Sciatic nerve (tissue), 2 donors: ENCODE data around the gene EPHX1. TPM values are rescaled to one million over a fixed set of nuclear protein-coding genes. Genes with fewer than 3 reads are reported as not detected.

ENCODE experiments used
- ATAC-seq: fragments of 200-7000 bp; cut with Tn5 transposase; one replicate; pipeline ENCODE4 v1.9.1; 2020; ENCODE audit warnings: mild to moderate bottlenecking, moderate library complexity
- DNase-seq: peaks from one replicate; pipeline ENCODE4 v3.0.0-alpha.2; 2020; ENCODE audit warnings: low spot score
- intact Hi-C: fragments of 100-400 bp; cut with DNase I; formaldehyde crosslinking; loops from one replicate; pipeline ENCODE4 v1.14.2; 2022
- total RNA-seq: library from RNA; stranded (reverse); fragmentation: NEBNext Ultra II Directional; extraction: Animal tissue kit (Norgen Biotek cat#: 25700); gene quantifications from one replicate; pipeline ENCODE4 v1.2.1, GENCODE V29; 2021
- donor health status: DM: no; HTN: no; CAD: no.
- donor health status: DM: no; HTN: no; CAD: no.

The EPHX1 gene
- total RNA-seq, 1 donor from 2014 or later: 232 TPM

DNA sequence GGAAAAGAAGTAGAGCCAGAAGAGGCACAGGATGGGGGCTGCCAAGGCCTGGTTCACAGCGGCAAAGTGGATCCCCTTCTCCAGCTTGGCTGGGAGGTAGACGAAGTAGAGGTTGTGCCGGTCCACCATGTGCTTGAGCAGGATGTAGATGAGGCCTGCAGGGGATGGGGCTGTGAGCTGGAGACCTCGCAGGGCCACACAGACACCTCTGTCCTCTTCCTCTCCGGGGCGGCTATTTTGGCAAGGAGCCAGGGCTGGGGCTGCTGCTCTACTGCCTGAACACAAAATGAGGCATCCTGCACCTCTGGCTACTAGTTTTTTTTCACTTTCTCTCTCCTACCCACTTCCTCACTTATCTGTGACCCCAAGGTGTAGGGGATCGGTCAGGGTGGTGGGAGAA lies 40.0 kb downstream of the EPHX1 start:
- intact Hi-C loops: no loop called here
- peak; percentile 79 for DNase-seq
- no peak for ATAC-seq

DNA sequence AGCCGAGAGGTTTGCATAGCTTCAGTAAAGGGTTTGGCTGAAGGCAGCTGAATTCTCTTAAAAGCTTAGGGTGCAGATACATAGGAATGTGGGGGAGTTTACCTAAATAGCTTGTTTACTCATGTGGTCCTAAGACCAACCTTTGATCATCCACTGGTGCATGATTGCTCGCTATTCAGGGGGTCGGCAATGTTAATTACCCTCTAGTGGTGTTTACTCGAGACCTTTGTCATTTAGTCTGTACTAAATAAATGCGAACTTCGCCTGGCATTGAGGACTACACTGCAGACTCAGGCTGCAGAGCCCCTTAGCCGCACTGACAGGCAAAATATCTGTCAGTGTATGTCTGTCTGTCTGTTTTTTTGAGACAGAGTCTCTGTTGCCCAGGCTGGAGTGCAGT lies 40.4 kb downstream of the EPHX1 start:
- no peak for ATAC-seq
- intact Hi-C loops: no loop called here
- DNase-seq: no peak

DNA sequence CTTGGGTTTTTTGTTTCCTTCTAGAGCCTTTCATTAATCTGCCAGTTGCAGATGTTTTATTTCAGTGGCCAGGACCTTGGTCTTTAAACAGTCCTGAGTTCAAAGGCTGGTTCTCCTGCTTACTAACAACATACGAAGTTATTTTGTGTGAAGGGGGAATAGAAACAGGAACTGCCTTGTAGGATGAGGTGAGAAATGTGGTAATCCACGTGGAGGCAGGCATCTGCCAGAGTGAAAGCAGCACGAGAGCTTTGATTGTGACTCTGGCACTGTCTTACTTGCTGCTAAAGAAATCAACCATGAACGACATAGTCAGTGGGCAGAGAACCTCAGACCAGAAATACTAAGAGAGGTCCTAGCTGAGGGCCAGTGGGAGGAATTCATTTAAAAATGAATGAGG lies 41.9 kb downstream of the EPHX1 start:
- DNase-seq (no peak), ATAC-seq (no peak)
- intact Hi-C loops: no loop called here

DNA sequence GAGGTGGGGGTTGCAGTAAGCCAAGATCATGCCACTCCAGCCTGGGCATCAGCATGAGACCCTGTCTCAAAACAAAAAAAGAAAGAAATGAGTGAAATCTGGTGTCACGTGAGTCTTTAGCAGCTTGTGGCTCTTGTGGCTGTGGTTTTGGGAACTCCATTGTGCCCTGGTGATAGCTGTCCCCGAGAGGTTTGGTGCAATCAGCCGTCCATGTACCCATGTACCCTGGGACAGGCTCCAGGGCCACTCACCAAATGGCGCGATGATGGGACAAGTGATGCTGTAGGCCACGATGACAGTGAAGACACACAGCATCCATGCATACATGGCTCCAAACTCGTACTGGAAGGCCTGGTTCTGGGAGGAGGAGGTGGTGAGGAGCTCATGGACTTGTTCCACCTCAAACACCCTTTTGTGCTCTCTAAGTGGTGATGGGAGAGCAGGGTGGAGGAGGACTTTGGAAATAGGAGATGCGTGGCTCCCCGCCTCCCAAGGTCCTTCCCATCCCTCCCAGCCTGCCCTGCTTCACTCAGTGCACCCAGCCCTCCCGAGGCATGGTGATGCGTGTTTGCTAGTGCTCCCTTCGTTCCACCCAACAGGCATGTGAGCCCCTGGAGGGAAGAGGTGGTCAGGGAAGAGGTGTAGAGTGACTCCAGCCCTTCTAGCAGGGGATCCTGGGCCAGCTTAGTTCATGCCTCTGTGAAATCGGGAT lies 42.6 kb downstream of the EPHX1 start:
- intact Hi-C loops: no loop called here
- no peak for ATAC-seq
- no peak for DNase-seq

DNA sequence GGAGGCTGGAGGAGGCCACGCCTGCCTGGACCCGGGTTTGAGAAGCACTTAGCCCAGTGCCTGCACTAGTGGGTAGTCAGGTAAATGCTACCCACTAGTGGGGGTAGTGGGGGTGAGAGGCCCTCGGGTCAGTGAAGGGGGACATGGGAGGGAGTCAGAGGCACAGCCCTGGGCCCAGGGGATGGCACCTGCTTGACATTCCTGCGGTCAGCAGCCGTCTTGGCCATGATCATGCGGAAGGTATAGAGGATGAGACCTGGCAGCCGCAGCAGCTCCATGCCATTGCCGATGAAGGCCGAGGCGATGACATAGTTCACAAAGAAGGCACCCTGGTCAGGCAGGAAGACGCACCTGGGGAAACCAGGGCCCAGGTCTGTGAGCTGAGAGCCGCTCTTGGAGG lies 43.5 kb downstream of the EPHX1 start:
- ATAC-seq (no peak), DNase-seq (no peak)
- intact Hi-C loops: no loop called here

DNA sequence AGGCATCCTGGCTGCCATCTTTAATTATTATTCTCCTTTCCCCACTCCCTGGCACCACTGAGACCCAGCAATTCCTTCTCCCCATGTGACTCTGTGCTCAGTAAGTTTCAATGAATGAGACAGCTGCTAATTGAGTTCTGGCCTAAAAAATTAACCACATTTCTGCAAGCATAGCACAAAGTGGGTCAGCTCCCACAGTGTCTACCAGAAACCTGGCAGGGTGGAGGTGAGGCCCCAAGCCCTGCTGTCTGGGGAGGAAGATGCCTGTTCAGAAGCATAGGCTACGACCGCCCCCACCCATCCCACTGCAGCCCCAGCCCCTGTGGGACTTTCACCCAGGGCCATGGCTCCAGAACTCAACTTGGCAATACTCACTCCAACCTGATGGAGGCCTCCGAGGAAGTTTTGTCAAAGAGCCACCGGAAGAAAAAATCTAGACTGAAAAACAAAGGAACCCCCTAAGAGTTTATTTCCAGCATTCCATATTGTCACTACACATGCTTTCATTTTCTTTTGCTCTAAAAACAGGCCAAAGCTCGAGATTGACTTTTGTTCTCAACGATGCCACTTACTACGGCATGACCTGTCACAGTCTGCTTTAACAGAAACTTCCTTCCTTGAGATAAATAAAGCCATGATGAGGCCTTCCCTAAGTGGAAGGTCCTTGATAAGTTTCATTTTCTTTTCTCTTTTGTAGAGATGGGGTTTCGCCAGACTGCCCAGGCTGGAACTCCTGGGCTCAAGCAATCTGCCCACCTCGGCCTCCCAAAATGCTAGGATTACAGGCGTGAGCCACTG lies 45.8 kb downstream of the EPHX1 start:
- DNase-seq: no peak
- no peak for ATAC-seq
- intact Hi-C loops: no loop called here

DNA sequence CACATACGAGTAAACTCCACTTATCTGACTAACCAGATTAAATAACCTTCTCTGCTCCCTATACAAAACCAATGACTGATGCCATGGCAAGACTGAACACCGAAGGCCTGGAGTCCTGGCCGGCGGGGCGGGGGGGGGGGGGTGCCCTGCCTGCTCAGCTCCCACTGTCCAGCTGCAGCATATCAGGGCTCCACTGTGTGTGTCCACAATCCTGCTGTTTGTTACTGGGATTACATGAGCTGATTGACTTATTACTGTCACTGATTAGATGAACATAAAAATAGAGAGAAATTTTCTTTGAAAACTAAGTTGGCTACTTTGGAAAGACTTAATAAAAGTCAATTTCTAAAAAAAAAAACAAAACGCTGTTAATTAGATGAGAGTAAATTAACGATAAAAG lies 47.3 kb downstream of the EPHX1 start:
- intact Hi-C loops: no loop called here
- no peak for DNase-seq
- ATAC-seq: no peak

DNA sequence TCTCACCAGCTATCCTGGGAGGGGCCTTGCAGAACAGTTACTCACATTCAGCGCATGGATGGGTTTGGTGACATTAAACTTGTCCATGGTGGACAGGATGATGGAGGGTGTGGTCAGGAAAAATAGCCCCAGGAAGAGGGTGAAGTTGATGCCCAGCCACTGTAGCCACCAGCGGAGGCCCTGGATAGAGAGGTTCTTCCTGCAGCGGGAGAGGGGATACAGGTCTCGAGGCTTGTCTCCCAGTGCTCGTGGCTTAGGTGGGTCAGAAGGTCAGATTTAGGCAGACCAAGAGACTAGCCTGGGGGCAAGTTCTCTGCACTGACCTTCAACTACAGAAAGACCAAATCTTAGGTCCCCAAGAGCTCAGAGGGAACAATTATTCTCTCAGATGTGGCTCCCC lies 49.2 kb downstream of the EPHX1 start:
- DNase-seq (no peak), ATAC-seq (no peak)
- intact Hi-C loops: no loop called here

DNA sequence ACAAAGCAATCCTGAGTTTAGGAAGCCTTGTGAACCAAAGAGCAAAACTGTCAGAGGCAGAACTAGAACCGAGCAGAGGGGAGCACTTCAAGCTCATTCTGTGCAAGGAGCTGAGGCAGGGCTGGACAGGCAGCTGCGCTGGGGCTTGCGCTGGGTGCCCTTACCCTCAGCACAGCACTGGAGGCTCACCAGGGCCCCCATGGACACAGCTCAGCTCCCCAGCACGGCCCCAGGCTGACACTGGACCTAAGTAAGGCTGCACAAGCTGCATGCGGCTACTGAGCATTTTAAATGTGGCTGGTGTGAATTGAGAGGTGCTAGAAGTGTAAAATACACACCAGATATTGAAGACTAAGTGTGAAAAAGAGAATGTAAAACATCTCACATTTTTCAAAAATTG lies 50.2 kb downstream of the EPHX1 start:
- intact Hi-C loops: no loop called here
- no peak for ATAC-seq
- DNase-seq: no peak

DNA sequence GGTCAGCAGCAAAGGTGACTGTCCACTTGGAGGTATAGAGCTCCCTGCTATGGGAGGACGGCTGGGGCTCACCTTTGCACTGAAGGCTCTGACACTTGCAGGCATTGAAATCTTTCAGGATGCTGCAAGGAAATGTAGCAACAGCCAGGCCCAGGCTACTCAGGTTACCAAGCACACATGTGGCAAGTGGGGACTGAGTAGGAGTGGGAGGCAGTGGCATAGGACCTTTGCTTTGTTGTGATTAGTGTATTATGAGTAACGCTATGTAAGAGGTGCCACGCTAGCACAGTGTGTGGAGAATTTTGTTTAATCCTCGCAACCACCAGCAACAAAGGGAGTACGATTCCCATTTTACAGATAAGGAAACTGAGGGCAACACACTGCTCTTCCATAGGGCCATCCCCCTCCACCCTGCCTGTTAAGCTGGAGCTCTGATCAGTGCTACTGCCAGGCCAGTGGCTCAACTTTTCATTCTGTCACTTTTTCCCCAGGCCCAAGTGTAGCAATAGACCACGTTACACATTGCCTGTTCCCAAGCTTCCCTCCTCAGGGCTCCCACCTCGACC lies 51.0 kb downstream of the EPHX1 start:
- no peak for ATAC-seq
- no peak for DNase-seq
- intact Hi-C loops: no loop called here

DNA sequence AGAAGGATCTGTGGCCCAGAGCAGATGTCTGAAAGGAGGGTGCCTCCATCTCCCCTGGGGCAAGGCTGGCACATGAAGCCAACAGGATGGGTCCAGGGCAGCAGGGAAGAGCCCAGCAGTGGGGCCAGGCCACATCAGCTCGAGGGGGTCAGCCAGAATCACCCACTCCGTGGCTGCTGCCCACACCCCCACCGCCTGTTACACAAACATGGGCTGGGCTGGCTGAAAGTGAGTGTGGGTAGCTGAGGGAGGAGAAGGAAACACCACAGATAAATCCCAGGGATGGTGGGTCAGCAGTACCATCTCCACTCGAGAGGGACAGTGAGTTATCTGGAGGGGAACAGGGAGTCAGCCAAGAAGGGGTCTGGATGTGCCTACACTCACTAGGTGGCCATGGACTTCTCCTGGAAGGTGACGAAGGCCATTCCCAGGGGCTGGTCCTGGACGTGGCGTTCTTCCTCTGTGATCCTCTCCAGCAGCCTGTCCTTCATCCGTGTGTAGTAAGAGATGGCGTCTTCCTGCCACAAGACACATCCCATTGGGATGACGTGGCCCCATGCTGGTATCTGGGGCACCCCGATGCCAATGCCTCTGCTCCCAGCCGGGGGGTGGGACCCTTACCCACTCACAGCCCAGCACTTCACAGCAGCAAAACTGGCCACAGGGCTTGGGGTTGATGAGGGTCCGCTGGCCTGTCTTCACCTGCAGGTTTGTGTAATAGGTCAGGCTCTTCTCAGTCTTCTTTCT lies 52.1 kb downstream of the EPHX1 start:
- no peak for DNase-seq
- intact Hi-C loops: no loop called here
- no peak for ATAC-seq

DNA sequence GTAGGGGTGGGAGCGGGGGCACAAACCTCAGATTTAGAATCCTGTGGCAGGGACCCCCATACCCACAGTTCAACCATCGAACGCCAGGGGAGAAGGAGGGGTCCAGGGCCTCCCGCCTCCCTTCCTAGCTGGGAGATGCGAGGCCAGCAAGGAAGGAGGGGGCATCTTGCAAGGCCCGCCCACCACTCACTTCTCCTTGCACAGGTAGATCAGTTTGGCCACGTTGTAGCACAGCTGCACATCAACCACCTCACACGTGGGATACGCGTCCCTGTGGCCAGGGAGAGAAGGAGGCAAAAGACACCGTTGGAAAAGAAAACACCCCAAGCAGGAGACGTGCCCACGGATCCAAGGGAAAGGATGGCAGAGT lies 52.6 kb downstream of the EPHX1 start:
- no peak for ATAC-seq
- intact Hi-C loops: no loop called here
- DNase-seq: no peak

DNA sequence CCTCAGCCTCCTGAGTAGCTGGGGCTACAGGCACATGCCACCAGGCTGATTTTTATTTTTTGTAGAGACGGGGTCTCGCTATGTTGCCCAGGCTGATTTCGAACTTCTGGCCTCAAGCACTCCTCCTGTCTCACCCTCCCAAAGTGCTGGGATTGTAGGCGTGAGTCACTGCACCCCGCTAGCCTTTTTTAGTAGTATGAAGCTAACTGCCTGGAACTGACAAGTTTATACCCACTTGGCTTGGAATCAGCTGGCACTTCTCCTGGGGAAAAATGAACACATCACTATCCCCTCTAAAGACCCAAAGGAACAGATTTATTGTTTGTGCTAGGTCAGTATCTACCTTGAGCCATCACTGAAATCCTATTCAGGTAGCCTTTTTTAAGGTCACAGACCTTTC lies 53.2 kb downstream of the EPHX1 start:
- no peak for DNase-seq
- ATAC-seq: no peak
- intact Hi-C loops: no loop called here

DNA sequence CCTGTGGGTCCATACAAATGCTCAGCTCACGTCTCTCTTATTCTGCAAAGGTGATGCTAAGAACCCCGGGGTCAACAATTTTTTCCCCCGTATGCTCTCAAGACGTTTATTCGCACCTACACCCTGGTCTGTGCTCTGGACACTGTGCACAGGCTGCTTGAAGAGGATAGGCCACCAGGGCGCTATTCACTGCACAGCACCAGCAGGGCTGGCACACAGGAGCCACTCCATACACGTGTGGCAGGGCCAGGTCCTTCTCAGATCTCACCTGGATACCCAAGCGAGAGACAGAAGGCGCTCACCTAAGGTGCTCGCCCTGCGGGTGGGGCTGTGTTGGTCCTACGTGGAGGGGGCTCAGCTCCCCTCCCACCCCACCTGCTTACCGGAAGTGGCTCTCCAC lies 55.6 kb downstream of the EPHX1 start:
- no peak for ATAC-seq
- DNase-seq: no peak
- intact Hi-C loops: no loop called here

DNA sequence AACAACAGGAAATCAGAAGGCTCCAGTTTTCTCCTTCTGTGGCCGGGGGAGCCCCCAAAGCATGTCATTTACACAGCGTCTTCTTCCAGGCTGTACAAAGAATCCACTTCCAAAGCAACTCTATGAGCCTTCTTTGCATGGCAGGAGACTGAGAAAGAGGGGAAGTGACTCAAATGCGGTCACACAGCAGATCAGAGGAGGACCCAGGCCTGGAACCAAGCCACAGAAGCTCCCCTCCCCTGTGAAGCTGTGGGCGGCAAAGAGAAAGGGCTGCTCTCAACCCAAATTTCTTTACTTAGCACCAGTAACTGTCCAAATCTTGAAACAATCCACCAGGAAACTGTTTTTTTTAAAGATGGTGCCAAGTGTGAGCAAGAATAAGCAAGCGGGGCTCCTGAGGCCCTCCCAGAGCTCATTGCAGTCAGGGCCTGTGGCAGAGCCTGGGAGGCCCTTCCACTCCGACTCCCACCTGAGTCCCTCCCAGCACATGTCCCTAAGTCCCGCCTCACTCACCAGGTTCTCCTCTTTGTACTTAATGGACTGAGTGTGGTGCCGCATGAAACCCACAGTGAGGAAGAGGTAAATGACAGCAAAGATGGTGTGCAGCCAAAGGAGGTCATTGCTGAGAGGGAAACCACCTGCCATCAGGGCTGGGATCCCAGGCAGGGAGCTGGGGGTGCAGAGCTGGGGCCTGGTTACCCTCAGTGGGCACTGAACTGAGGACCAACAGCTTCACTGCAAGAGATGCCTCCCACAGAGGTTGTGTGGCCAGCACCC lies 56.3 kb downstream of the EPHX1 start:
- no peak for DNase-seq
- no peak for ATAC-seq
- intact Hi-C loops: no loop called here

DNA sequence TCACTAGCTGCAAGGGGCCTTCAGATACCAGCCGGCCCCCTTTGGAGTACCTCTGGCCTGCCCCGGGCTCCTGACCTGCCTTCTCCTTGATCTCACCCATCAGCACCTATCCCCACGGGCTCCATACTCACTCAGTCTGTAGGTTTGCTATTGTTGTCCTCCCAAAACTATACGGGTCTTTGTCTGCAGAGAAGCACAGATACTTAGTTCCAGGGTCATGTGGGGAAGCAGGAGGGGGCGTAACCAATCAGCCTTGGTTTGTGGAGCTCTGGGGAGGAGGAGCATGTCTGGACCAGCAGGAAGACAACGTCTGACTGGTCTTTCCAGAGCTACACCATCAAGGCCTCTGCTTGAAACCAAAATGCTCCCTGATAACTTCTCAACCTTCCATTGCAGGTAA lies 57.1 kb downstream of the EPHX1 start:
- intact Hi-C loops: no loop called here

DNA sequence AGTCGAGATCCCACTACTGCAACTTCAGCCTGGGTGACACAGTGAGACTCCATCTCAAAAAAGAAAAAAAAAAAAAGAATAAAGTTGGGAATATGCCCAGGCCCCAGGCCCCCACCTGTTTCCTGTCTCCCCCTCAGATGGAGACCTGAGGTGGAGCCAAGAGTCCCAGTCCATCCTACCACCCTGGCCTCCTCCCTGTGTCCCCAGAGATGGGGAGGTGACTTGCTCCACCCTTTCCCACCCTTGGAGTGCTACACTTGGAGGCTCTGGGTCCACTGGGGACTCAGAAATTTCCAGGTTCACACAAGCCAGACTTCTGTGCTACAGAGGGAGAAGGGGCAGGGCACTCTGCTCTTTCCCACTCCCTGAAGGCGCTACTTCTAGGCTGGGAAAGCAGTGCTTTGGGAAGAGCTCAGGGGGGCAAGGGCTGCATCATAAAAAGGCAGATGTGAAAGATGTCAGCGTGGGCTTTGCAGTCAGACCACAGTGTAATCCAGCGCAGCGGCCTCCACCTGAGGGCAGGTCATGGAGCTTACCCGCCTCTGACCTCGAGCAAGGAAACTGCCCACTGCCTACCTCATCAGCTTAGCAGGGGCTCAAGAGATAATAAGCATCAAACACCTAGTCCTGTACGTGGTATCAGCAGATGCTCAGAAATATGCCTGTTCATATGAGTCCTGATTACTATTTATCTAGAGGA lies 58.9 kb downstream of the EPHX1 start:
- no peak for ATAC-seq
- intact Hi-C loops: no loop called here
- no peak for DNase-seq

More for the DNA sequence above, 57.1 kb downstream of the EPHX1 start:
- ATAC-seq: no peak
- DNase-seq: no peak

DNA sequence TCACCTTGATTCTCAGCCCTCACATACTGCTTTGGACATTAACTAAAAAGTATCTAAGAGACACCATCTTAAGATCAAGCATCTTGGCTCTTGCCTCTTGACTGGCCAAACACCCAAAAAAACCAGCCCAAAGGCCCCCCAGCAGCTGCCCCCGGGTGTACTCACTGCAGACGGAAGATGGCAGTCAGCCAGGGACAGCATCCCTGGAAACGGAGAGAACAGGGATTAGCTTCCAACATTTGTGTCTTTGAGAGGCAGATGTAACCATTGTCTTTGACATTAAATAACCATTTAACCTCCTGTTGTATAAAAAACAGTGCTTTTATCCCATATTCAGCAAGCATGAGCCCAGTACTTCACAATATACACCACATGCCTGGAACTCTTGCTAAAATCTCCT lies 61.0 kb downstream of the EPHX1 start:
- intact Hi-C loops: no loop called here
- DNase-seq: no peak
- ATAC-seq: no peak
